Left kidney (tissue), 8 donors: ENCODE results near the gene RFC5. TPM values are rescaled to one million over a fixed set of nuclear protein-coding genes. Genes with fewer than 3 reads are reported as not detected.
A peak's percentile ranks its signal among the peaks of the same experiment; 100 is the strongest.
"Not testable (repeated sequence)": the region's sequence is repeated elsewhere in the genome, so short reads cannot be mapped to it uniquely, and the experiment has no call there.

Experiments
- DNase-seq: peaks from one replicate; pipeline ENCODE4 v3.0.0-alpha.2; 2013
- long read RNA-seq, 8 donors: transcript quantifications; one replicate each; lab custom pipeline, GENCODE V29; 2026
- polyA plus RNA-seq: library from polyadenylated mRNA; unstranded; fragments of 120-200 nt; gene quantifications from one replicate; pipeline ENCODE4 v1.2.1, GENCODE V29; 2013; ENCODE audit not compliant: insufficient read length

RFC5 gene
- polyA plus RNA-seq = 44.6 TPM
- long read RNA-seq, donor 1, transcript RFC5-204 (11 exons, 1,655 nt) = major isoform, 7 of 7 reads
- long read RNA-seq, donor 1, partial matches to known transcripts = 0 of 7 reads
- long read RNA-seq, donor 1, other reads (novel, unspliced or antisense) = 0 of 7 reads
- long read RNA-seq, donor 2, transcript RFC5-204 (11 exons, 1,655 nt) = major isoform, 6 of 17 reads
- long read RNA-seq, donor 2, partial matches to known transcripts = 0 of 17 reads
- long read RNA-seq, donor 2, other reads (novel, unspliced or antisense) = 11 of 17 reads
- long read RNA-seq, donor 3, transcript RFC5-204 (11 exons, 1,655 nt) = major isoform, 10 of 10 reads
- long read RNA-seq, donor 3, partial matches to known transcripts = 0 of 10 reads
- long read RNA-seq, donor 3, other reads (novel, unspliced or antisense) = 0 of 10 reads
- long read RNA-seq, donor 4 = 0 reads
- long read RNA-seq, donor 5, transcript RFC5-204 (11 exons, 1,655 nt) = major isoform, 15 of 15 reads
- long read RNA-seq, donor 5, partial matches to known transcripts = 0 of 15 reads
- long read RNA-seq, donor 5, other reads (novel, unspliced or antisense) = 0 of 15 reads
- long read RNA-seq, donor 6, transcript RFC5-204 (11 exons, 1,655 nt) = major isoform, 9 of 42 reads
- long read RNA-seq, donor 6, partial matches to known transcripts = 14 of 42 reads
- long read RNA-seq, donor 6, other reads (novel, unspliced or antisense) = 19 of 42 reads
- long read RNA-seq, donor 7, transcript RFC5-204 (11 exons, 1,655 nt) = major isoform, 14 of 34 reads
- long read RNA-seq, donor 7, partial matches to known transcripts = 0 of 34 reads
- long read RNA-seq, donor 7, other reads (novel, unspliced or antisense) = 20 of 34 reads
- long read RNA-seq, donor 8, partial matches to known transcripts = 0 of 10 reads
- long read RNA-seq, donor 8, other reads (novel, unspliced or antisense) = 5 of 10 reads

DNA sequence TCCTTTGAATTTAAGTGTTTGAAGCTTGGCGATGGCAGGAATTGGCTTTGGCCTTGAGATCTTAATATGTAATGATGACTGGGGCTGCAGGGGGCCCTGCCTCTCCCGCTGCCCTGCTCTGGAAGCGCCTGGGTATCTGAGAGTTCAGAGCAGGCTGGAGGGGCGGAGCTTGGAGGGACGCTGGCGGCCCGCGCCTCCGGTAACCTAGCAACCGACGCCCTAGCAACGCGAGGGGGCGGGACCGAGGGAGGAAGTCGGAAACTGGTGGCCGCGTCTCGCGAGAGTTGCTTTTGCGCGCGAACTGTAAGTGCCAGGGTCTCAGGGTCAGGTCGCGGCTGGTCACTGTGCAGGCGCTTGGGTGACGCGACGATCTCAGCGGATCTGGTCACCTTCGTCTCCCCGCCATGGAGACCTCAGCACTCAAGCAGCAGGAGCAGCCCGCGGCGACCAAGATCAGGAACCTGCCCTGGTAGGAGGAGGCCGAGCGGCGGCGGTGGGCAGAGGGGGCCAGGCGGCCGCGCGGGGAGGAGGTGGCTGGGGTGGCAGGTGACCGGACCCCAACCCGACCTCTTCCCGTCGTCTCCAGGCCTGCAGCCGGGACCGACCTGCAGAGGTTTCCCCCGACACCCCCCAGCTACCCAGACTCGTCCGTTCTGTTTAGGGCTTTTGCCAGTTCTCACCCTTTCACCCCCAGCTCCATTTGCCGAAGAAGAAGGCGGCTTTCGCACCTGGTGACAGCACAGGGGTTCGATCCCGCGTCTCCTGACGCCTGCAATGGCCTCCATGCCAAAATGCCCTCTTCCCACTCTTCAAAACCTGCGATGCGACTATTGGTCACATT is at the start of gene RFC5:
Gene RFC5 (plus strand): TSS at position 280 of the 841 bp plus-strand sequence. CDS start 125 bp downstream, at position 405.
- DNase-seq = peak; percentile 97

DNA sequence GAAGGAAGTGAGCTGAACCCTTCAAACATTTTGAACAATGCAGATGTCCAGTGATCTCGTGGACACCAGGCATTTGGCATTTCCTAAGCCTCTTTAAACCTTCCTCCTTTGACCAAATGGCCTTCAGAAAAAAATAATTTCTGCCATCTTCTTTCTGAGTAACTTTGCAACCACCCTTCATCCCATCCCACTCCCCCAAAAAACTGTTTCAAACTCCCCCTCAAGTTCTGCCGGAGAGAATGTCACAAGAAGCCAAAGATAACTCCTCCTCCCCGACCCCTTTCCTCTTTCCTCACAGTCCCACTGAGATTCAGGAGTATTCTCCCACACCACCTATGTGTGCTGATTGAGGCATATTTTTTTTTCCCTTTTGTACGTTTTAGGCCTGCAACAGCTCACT is 49.5 kb upstream of the RFC5 start:
- DNase-seq = no peak

DNA sequence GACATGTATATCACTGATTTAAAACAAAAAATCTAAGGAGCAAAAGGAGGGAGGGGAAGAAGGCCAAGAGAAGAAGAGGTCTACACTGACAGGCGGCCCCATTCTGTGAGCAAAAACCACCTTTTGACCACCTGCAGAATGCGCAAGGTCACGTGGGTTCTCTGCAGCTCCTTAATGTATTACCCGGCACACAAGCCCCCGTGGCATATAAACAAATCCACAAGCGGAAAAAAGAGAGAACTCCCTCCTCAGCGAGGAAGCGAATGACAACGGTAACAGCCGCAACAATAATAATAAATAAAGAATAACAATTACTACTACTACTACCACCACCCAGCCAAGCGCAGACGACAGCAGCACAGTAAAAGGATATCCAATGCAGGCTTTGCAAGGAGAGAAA is 49.0 kb upstream of the RFC5 start:
- DNase-seq = no peak

DNA sequence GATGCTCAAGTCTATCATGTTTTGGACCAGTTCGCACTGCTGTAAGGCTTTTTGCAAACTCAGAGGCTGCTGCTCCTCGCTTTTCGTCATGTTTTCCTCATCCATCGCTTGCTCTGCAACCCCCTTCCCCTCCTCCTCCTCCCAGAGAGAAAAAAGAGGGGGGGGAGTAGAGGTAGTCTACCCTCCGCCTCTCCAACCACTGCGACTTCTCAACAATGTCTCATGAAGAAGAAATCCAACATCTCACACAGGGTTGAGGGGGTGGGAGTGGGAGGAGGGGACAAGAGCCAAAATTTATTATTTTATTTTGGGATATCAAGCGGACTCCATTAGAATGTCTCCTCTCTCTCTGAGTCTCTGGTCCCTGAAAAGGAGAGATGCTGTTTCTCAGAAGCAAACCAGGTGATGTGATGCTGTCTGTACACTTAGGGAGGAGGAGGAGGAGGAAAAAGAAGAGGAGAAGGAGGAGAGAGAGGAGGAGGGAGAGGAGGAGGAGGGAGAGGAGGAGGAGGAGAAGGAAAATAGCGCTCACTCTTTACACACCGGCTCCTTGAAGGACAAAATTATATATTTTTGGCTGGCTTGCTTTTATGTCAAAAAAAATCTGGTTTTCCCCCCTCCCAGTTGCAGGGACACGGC is 48.2 kb upstream of the RFC5 start:
- no peak for DNase-seq

DNA sequence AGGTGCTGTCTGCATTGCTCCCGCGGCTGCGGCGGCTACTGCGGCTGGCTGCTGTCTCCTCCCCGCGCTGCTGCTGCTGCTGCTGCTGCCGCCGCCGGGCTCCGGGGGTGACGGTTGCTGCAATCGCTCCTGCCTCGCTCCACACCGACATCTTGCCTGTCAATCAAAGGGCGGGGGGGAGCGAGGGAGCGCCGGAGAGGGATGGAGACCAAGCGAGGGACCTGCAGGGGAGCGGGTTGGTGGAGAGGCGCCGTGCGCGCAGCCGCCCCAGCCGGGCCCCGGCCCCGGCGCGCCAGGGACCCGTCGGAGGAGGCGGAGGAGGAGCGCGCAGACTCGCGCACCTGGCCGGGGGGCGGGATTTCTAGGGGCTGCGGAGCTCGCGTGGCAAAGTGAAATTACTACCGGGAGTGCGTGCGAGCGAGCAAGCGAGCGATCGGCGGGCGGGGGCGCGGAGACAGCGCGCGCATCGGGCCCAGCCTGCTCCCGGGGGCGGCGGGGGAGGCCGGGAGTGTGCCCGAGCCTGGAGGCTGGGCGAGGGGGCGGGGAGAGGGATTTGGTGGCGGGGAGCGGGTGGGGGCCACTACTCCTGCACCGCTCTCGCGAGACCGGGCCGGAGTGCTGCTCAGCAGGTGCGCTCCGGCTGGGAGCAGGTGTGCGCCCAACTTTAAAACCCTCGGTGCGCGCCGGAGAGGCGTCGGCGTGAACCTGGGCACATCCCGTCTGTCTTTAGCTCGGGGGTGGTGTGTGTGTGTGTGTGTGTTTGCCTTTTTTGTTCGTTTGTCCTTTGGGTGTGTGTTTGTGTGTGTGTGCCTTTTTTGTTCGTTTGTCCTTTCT is 47.5 kb upstream of the RFC5 start, which contains the start of gene KSR2:
Gene KSR2 (minus strand): TSS at position 165 of the 834 bp plus-strand sequence. CDS start 735 bp downstream, outside the sequence.
- DNase-seq = peak; percentile 74

DNA sequence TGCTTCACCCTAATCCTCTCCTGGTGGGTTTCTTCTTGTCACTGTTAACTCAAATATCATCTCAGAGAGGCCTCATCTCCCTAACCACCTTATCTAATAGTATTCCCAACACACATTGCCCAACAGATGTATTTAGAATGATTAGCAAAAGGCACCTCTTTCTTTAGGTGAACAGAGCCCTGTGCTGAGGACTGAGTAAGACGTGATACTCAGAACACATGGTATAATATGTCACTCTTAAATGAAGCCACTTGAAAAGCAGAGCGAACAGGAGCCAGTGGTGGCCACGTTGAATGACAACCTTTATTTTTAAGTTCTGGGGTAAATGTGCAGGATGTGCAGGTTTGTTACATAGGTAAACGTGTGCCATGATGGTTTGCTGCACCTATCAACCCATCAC is 46.2 kb upstream of the RFC5 start:
- no peak for DNase-seq

- DNase-seq = no peak
These were observed 44.2 kb upstream of the RFC5 start for GRCh38 chr12:117972301-117972700.

DNA sequence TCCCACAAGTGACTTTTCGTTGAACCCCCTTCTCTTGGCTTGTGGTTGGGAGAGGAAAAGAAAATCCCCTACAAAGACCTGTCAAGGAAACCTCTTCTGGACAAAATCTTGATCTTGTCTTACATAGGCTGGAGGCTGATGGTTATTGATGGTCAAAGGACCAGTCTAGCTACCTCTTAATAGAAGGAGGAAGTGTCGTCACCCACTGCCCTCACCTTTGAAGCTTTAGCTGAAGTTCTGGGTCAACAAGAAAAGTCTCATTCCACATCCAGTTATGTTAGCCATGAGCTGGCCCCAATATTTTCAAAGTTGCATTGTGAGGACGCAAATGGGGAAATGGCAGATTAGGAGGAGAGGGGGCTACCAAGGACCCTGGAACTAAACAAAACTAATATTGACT is 41.5 kb upstream of the RFC5 start:
- no peak for DNase-seq

DNA sequence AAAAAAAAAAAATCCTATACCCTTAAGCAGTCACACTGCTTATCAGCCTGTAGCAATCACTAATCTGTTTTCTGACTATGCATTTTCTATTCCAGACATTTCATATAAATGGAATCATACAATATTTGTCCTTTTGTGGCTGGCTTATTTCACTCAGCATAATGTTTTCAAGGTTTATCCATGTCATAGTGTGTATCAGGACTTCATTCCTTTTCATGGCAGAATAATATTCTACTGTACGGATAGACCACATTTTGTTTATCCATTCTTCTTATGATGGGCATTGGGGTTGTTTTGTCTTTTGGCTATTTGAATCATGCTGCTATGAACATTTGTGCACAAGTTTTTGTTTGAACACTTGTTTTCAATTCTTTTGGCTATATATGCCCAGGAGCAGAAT is 39.1 kb upstream of the RFC5 start:
- no peak for DNase-seq

DNA sequence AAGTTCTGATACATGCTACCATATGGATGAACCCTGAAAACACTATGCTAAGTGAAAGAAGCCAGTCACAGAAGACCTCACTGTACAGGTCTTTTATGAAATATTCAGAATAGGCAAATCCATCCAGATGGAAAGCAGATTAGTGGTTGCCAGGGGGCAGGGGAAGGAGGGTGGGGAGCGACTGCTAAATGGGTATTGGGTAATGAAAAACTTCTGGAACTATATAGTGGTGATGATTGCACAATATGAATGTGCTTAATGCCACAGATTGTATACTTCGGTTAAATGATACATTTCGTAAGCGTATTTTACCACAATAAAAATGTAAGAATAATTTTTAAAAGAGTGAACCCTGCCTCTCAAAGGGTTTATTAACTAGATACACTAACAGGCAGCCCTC is 35.9 kb upstream of the RFC5 start:
- no peak for DNase-seq

GRCh38 chr12:117981267-117981666 is 35.2 kb upstream of the RFC5 start:
- DNase-seq = no peak

GRCh38 chr12:117985182-117985581 is 31.3 kb upstream of the RFC5 start:
- DNase-seq = no peak

- DNase-seq = no peak
These were observed 29.6 kb upstream of the RFC5 start for GRCh38 chr12:117986705-117987469.

- no peak for DNase-seq
These were observed 21.7 kb upstream of the RFC5 start for GRCh38 chr12:117994551-117995438.

DNA sequence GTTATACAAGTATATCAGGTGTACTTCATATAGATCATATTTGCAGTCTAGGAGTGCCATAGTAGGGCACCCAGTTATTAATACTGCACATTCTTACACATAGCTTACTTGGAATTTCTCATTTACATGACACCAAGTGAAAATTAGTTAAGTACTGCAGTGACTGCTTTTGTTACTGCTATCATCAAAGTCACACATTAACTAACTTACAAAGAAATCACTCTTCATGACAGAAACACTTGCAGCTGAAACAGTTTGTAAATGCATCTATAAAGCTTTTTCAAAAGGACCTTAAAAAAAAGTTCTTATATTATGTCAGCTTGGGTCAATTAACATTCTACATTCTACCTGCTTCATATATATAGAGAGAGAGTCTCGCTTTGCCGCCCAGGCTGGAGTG is 17.8 kb upstream of the RFC5 start:
- DNase-seq = no peak

GRCh38 chr12:117999806-118000205 is 16.7 kb upstream of the RFC5 start:
- DNase-seq = not testable (repeated sequence)

GRCh38 chr12:118010903-118011302 is 5.6 kb upstream of the RFC5 start:
- DNase-seq = no peak

GRCh38 chr12:118011377-118011776 is 5.1 kb upstream of the RFC5 start:
- no peak for DNase-seq

DNA sequence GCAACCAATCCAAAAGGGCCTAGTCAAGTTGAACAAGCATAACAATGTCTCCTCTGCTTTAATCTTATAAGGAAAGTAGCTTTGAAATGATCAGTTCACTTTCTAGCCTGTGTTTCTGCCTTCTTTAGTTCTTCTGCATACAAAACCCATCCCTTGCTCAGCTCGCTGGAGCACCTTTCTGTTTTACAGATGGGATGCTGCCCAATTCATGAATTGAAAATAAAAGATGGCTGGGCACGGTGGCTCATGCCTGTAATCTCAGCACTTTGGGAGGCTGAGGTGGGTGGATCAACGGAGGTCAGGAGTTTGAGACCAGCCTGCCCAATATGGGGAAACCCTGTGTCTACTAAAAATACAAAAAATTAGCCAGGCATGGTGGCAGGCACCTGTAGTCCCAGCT is 4.5 kb upstream of the RFC5 start:
- DNase-seq = no peak
